Testis (tissue), 3 donors: ENCODE measurements around the gene OBSCN. TPM values are rescaled to one million over a fixed set of nuclear protein-coding genes. Genes with fewer than 3 reads are reported as not detected.

ENCODE experiments used
- DNase-seq: peaks from one replicate; pipeline ENCODE4 v3.0.0-alpha.2; 2019
- H3K27ac ChIP-seq, 2 donors: fragments of 200-600 bp; sonication (generic); one replicate each; pipeline ENCODE4 v1.5.1; 2019
- H3K27me3 ChIP-seq: fragments of 200-600 bp; sonication (generic); one replicate; pipeline ENCODE4 v1.5.1; 2019
- H3K36me3 ChIP-seq: fragments of 200-600 bp; sonication (generic); one replicate; pipeline ENCODE4 v1.5.1; 2017; ENCODE audit warnings: low read depth; ENCODE audit errors: missing control alignments
- H3K4me1 ChIP-seq: fragments of 200-600 bp; sonication (generic); one replicate; pipeline ENCODE4 v1.5.1; 2019
- H3K4me3 ChIP-seq, 2 donors: fragments of 200-600 bp; sonication (generic); one replicate each; pipeline ENCODE4 v1.5.1; 2017 to 2019
- H3K9me3 ChIP-seq: fragments of 200-600 bp; sonication (generic); one replicate; pipeline ENCODE4 v1.5.1; 2017
- POLR2A ChIP-seq: fragments of 450-650 bp; IDR thresholded peaks from one replicate; pipeline ENCODE4 v1.6.1; 2017; ENCODE audit warnings: antibody characterized with exemption, mild to moderate bottlenecking, moderate library complexity
- WGBS, 2 donors: methylation state at CpG; one replicate each; pipeline ENCODE4 v1.1.5; 2018; 5-methylcytosine and 5-hydroxymethylcytosine counted together
- intact Hi-C: fragments of 100-400 bp; cut with DNase I; formaldehyde crosslinking; loops from one replicate; pipeline ENCODE4 v1.15.1; 2023; ENCODE audit warnings: low total_unique reads
- polyA plus RNA-seq: library from polyadenylated mRNA; stranded (reverse); fragments of 350-450 nt; fragmentation: Illumina TruSeq; extraction: RNeasy Lipid Tissue Mini Kit (QIAGEN cat#74804); gene quantifications from one replicate; pipeline ENCODE4 v1.2.3, GENCODE V29; 2014; ENCODE audit warnings: low read depth, low replicate concordance; ENCODE audit not compliant: insufficient read depth
- total RNA-seq, 2 donors: library from RNA; depleted of rRNA; stranded (reverse); fragments of >200 nt; gene quantifications; one replicate each; pipeline ENCODE4 v1.2.3, GENCODE V29; 2016
- TF ChIP-seq, protein P1 (sequence below), 3 experiments: fragments of 450-650 bp in 2 of 3; fragments of 200-600 bp in 1 of 3; sonication (generic) in 1 of 3; IDR thresholded peaks; one replicate each; pipeline ENCODE4 v1.5.1; 2016 to 2019; ENCODE audit warnings: antibody characterized with exemption in 3 of 3, mild to moderate bottlenecking in 2 of 3, moderate library complexity in 1 of 3

OBSCN gene
- total and polyA plus RNA-seq, 3 donors from 2014 or later = 8.3 to 30.0 (median 28.6) TPM

GRCh38 chr1:228198977-228199590 is 8.8 kb upstream of the OBSCN start:
- 73 to 77% methylated on average over 2 of the region's 2 CpGs for WGBS, 2 donors
- Histone ChIP-seq H3K4me1 (no peaks in the 10 kb centered on the region), H3K36me3 (no peaks in the 10 kb centered on the region)

GRCh38 chr1:228204958-228205357 is 2.9 kb upstream of the OBSCN start:
- H3K27ac ChIP-seq = no peak overlapping the region
- no peaks in the 10 kb centered on the region for H3K9me3 ChIP-seq
- no peaks in the 10 kb centered on the region for H3K4me1 ChIP-seq
- H3K27me3 ChIP-seq = no peaks in the 10 kb centered on the region
- H3K4me3 ChIP-seq = no peak overlapping the region
- 65 to 70% methylated on average over 8 of the region's 8 CpGs for WGBS, 2 donors
- intact Hi-C loops = no loop called here
- no peak for DNase-seq
- no peaks in the 10 kb centered on the region for H3K36me3 ChIP-seq
- TF ChIP-seq POLR2A = no peak
- TF ChIP-seq, protein P1, sequence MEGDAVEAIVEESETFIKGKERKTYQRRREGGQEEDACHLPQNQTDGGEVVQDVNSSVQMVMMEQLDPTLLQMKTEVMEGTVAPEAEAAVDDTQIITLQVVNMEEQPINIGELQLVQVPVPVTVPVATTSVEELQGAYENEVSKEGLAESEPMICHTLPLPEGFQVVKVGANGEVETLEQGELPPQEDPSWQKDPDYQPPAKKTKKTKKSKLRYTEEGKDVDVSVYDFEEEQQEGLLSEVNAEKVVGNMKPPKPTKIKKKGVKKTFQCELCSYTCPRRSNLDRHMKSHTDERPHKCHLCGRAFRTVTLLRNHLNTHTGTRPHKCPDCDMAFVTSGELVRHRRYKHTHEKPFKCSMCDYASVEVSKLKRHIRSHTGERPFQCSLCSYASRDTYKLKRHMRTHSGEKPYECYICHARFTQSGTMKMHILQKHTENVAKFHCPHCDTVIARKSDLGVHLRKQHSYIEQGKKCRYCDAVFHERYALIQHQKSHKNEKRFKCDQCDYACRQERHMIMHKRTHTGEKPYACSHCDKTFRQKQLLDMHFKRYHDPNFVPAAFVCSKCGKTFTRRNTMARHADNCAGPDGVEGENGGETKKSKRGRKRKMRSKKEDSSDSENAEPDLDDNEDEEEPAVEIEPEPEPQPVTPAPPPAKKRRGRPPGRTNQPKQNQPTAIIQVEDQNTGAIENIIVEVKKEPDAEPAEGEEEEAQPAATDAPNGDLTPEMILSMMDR (IDR thresholded peaks at IDR 0.05) = no peak

More at GRCh38 chr1:228198977-228199590, 8.8 kb upstream of the OBSCN start:
- Histone ChIP-seq H3K27me3 (no peaks in the 10 kb centered on the region), H3K27ac (no peak overlapping the region), H3K4me3 (no peak overlapping the region), H3K9me3 (no peaks in the 10 kb centered on the region)
- intact Hi-C loops = no loop called here
- DNase-seq = no peak
- TF ChIP-seq, protein P1 (IDR thresholded peaks at IDR 0.05) = no peak
- TF ChIP-seq POLR2A = no peak

- no peaks in the 10 kb centered on the region for H3K27me3 ChIP-seq
- no peak for TF ChIP-seq POLR2A
- TF ChIP-seq, protein P1 (IDR thresholded peaks at IDR 0.05) = no peak
- intact Hi-C loops = no loop called here
- 53 to 68% methylated on average over 9 to 15 of the region's 15 CpGs for WGBS, 2 donors
- no peak overlapping the region for H3K27ac ChIP-seq
- no peak overlapping the region for H3K4me3 ChIP-seq
- no peaks in the 10 kb centered on the region for H3K36me3 ChIP-seq
- DNase-seq = no peak
- no peaks in the 10 kb centered on the region for H3K9me3 ChIP-seq
- H3K4me1 ChIP-seq = no peaks in the 10 kb centered on the region
Measured at GRCh38 chr1:228205526-228206436, 2.1 kb upstream of the OBSCN start.

DNA sequence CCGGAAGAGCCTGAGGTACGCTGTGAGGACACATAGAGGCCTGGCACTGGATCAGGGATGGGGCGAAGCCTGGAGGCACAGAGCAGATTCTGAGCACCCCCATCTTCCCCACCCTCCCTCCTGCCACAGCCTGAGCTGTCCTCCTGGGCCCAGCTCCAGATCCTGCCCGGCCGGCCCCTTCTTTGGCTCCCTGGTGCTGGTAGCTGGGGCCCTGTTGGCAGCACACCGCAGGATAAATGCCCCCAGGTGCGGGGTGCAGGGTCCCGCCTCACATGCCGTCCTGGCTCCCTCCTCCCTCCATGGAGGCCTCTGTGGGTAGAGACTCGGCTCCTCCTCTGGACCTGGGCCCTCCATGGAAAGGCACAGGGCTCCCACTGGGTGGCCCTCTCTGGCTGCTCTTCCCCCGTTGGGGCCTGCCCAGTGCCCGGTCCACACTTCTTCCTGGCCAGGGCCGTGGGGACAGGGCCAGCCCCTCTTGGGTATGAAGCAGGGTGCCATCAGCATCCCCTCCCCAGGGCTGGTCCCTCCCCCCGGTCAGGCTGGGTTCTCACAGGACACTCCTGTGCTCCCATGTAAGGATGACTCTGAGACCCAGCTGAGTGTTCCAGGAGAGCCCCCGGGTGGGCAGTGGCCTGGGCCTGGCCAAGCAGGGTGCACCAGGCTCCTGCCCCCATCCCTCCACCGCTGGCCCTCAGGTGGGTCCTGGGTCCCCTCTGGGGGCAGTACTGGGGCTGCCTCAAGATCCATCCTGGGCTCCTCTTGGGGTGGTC is 1.1 kb upstream of the OBSCN start:
- Histone ChIP-seq H3K27ac (no peak overlapping the region), H3K27me3 (no peaks in the 10 kb centered on the region), H3K4me3 (no peak overlapping the region), H3K36me3 (no peaks in the 10 kb centered on the region), H3K9me3 (no peaks in the 10 kb centered on the region), H3K4me1 (no peaks in the 10 kb centered on the region)
- WGBS, 2 donors = 87% methylated on average over 16 of the region's 16 CpGs; no CpG with 5 or more reads in 1 of the 2 donors
- no peak for DNase-seq
- intact Hi-C loops = no loop called here
- TF ChIP-seq POLR2A = no peak
- TF ChIP-seq, protein P1 (IDR thresholded peaks at IDR 0.05) = no peak
